SU-DHL-6 (cell line): ENCODE measurements around the gene CBFB.

Experiments used
- H2AFZ ChIP-seq: fragments of 200-600 bp; sonication (generic); 2 replicates; pipeline ENCODE4 v1.6.1; 2014; ENCODE audit warnings: low read depth, mild to moderate bottlenecking, moderate library complexity, mixed read lengths, antibody characterized with exemption, low read length; ENCODE audit not compliant: severe bottlenecking
- H3F3A ChIP-seq: fragments of 200-600 bp; shearing (Covaris generic); 2 replicates; pipeline ENCODE4 v1.6.0; 2016; ENCODE audit warnings: antibody characterized with exemption, mild to moderate bottlenecking; ENCODE audit not compliant: insufficient read depth
- H3K27ac ChIP-seq: fragments of 200-600 bp; sonication (generic); 2 replicates; pipeline ENCODE4 v1.5.1; 2016; ENCODE audit warnings: low read depth, mild to moderate bottlenecking, low read length, moderate library complexity, mixed read lengths
- H3K27me3 ChIP-seq: fragments of 200-600 bp; sonication (generic), shearing (Covaris generic); 2 replicates; pipeline ENCODE4 v1.6.0; 2014; ENCODE audit warnings: mild to moderate bottlenecking, low read length
- H3K36me3 ChIP-seq: fragments of 200-600 bp; sonication (generic); 2 replicates; pipeline ENCODE4 v1.6.1; 2014; ENCODE audit warnings: mild to moderate bottlenecking, low read length, mixed read lengths
- H3K4me2 ChIP-seq: fragments of 300-600, 200-600 bp; shearing (Covaris generic), sonication (generic); 2 replicates; pipeline ENCODE4 v1.6.0; 2014; ENCODE audit warnings: low read length, low read depth, mild to moderate bottlenecking; ENCODE audit not compliant: poor library complexity, severe bottlenecking
- H3K4me3 ChIP-seq: fragments of 200-600 bp; sonication (generic); 2 replicates; pipeline ENCODE4 v1.5.1; 2014; ENCODE audit warnings: antibody characterized with exemption, low read length, mild to moderate bottlenecking, mixed read lengths; ENCODE audit not compliant: insufficient read depth, poor library complexity, severe bottlenecking
- H3K79me2 ChIP-seq: fragments of 200-600 bp; sonication (generic); 2 replicates; pipeline ENCODE4 v1.6.1; 2014; ENCODE audit warnings: mild to moderate bottlenecking, low read length, moderate library complexity; ENCODE audit not compliant: insufficient read depth
- H3K9ac ChIP-seq: fragments of 200-600 bp; sonication (generic); 2 replicates; pipeline ENCODE4 v1.7.0; 2014; ENCODE audit warnings: mild to moderate bottlenecking, low read length
- H3K9me2 ChIP-seq: fragments of 200-600 bp; sonication (generic); replicated peaks from 2 replicates; pipeline ENCODE4 v1.6.1; 2014; ENCODE audit warnings: low read length; ENCODE audit not compliant: insufficient read depth
- H3K9me3 ChIP-seq: fragments of 200-600 bp; sonication (generic); 2 replicates; pipeline ENCODE4 v1.6.1; 2014; ENCODE audit warnings: low read length, mixed read lengths; ENCODE audit not compliant: insufficient read depth
- H4K20me1 ChIP-seq: fragments of 200-600 bp; sonication (generic); 2 replicates; pipeline ENCODE4 v1.6.1; 2014; ENCODE audit warnings: low read depth, mild to moderate bottlenecking, antibody characterized with exemption, low read length, moderate library complexity, mixed read lengths
- CTCF ChIP-seq: fragments of 200-600 bp; sonication (generic); IDR thresholded peaks from one replicate; pipeline ENCODE4 v1.5.1; 2017; ENCODE audit warnings: antibody characterized with exemption, mild to moderate bottlenecking, low read length, moderate library complexity; ENCODE audit not compliant: insufficient read depth, poor library complexity, severe bottlenecking
- EZH2phosphoT487 ChIP-seq: fragments of 200-600 bp; sonication (generic), shearing (Covaris generic); conservative IDR thresholded peaks from 2 replicates; pipeline ENCODE4 v1.6.1; 2018; ENCODE audit warnings: mild to moderate bottlenecking, antibody characterized with exemption, low read length, moderate library complexity, mixed read lengths

The CBFB gene

DNA sequence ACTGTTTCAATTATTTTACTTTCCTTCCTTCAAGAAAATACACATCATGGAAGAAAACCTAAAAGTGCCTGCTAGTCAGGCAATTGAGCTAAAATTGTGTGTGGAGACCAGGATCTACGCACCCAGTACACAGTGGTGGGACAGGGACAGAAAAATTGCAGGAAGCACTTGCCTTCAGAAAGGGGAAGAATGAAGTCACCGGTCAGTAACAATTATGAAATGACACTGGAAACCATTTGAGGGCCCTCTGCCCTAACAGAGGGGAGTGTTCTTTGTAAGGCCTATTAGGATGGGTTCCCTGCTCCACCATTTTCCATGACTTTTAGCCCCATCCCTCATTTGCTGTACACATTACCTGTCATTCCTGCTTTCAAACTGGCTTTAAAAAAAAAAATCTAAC is 76.3 kb downstream of the CBFB start:
- Histone ChIP-seq H3K27ac (no peak overlapping the region), H3K9me3 (no peaks in the 10 kb centered on the region), H3K4me3 (no peak overlapping the region), H3K9me2 (no peaks in the 10 kb centered on the region), H4K20me1 (no peaks in the 10 kb centered on the region), H3K79me2 (peaks cover 3% of the 10 kb centered on the region), H3K4me2 (no peak overlapping the region), H3K27me3 (no peaks in the 10 kb centered on the region), H3K36me3 (peaks cover 6% of the 10 kb centered on the region; the same call in 1 of the 2 replicates), H3F3A (peaks cover 12% of the 10 kb centered on the region; the same call in 1 of the 2 replicates), H2AFZ (no peak overlapping the region), H3K9ac (no peak overlapping the region)
- TF ChIP-seq CTCF, result no peak
- TF ChIP-seq EZH2phosphoT487, result no peak

DNA sequence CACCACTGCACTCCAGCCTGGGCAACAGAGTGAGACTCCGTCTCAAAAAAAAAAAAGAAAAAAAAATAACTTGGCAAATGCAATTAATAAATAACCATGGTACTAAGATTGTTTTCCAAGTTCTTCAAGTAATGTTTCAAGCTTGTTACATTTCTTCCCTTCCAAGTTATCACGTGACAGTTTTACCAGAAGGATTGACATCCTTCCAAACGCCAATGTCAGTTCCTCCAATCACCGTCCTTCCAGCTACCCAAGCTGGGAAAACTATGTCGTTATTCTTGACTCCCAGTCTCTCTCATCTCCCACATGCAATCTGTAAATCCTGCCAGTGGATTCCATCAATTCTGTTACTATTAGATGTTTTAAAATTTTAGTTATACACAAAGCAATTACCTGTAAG is 76.9 kb downstream of the CBFB start:
- H3K4me2 ChIP-seq, result no peak overlapping the region
- peaks cover 12% of the 10 kb centered on the region; the same call in 1 of the 2 replicates for H3F3A ChIP-seq
- H3K27me3 ChIP-seq, result no peaks in the 10 kb centered on the region
- H3K9me2 ChIP-seq, result no peaks in the 10 kb centered on the region
- H4K20me1 ChIP-seq, result no peaks in the 10 kb centered on the region
- no peaks in the 10 kb centered on the region for H3K9me3 ChIP-seq
- H3K9ac ChIP-seq, result no peak overlapping the region
- H3K79me2 ChIP-seq, result peaks cover 10% of the 10 kb centered on the region
- TF ChIP-seq EZH2phosphoT487 (no peak), CTCF (no peak)
- H3K36me3 ChIP-seq, result peaks cover 5% of the 10 kb centered on the region; the same call in 1 of the 2 replicates
- H3K4me3 ChIP-seq, result no peak overlapping the region
- no peak overlapping the region for H2AFZ ChIP-seq
- H3K27ac ChIP-seq, result no peak overlapping the region

- peaks cover 28% of the 10 kb centered on the region for H3K79me2 ChIP-seq
- TF ChIP-seq CTCF, result no peak
- no peak for TF ChIP-seq EZH2phosphoT487
- H3K27ac ChIP-seq, result no peak overlapping the region
- H3K36me3 ChIP-seq, result no peaks in the 10 kb centered on the region
- peaks cover 12% of the 10 kb centered on the region; the same call in 1 of the 2 replicates for H3F3A ChIP-seq
- H3K9me3 ChIP-seq, result no peaks in the 10 kb centered on the region
- H3K4me2 ChIP-seq, result no peak overlapping the region
- H3K4me3 ChIP-seq, result no peak overlapping the region
- H2AFZ ChIP-seq, result no peak overlapping the region
- H3K9ac ChIP-seq, result no peak overlapping the region
- no peaks in the 10 kb centered on the region for H3K27me3 ChIP-seq
- H3K9me2 ChIP-seq, result no peaks in the 10 kb centered on the region
- no peaks in the 10 kb centered on the region for H4K20me1 ChIP-seq
These were observed 79.5 kb downstream of the CBFB start for GRCh38 chr16:67108489-67108888.
